Skeletal muscle tissue (tissue), 4 donors: ENCODE measurements around the gene BRD7. TPM values are rescaled to one million over a fixed set of nuclear protein-coding genes. Genes with fewer than 3 reads are reported as not detected.

Experiments used
- H3K27ac ChIP-seq: one replicate; pipeline ENCODE4 v1.7.0; 2013; ENCODE audit warnings: mild to moderate bottlenecking, low read depth, low read length, inconsistent platforms
- H3K27me3 ChIP-seq, 3 donors: one replicate each; pipeline ENCODE4 v1.7.0; 2013; ENCODE audit warnings: low read length in 3 of 3; ENCODE audit not compliant: control insufficient read depth in 3 of 3, insufficient read depth in 3 of 3
- H3K36me3 ChIP-seq, 3 donors: one replicate each; pipeline ENCODE4 v1.7.0; 2013; ENCODE audit warnings: low read length in 3 of 3; ENCODE audit not compliant: control insufficient read depth in 3 of 3, insufficient read depth in 3 of 3
- H3K4me1 ChIP-seq, 3 donors: one replicate each; pipeline ENCODE4 v1.7.0; 2013; ENCODE audit warnings: low read length in 3 of 3, mild to moderate bottlenecking in 3 of 3; ENCODE audit not compliant: control insufficient read depth in 3 of 3, insufficient read depth in 3 of 3
- H3K4me3 ChIP-seq, 3 donors: one replicate each; pipeline ENCODE4 v1.7.0; 2013; ENCODE audit warnings: low read length in 3 of 3
- H3K9ac ChIP-seq, 3 donors: one replicate each; pipeline ENCODE4 v1.7.0; 2013; ENCODE audit warnings: low read length in 3 of 3, mild to moderate bottlenecking in 3 of 3, moderate library complexity in 2 of 3, low read depth in 1 of 3
- H3K9me3 ChIP-seq, 3 donors: one replicate each; pipeline ENCODE4 v1.7.0; 2013; ENCODE audit warnings: low read length in 3 of 3; ENCODE audit not compliant: control insufficient read depth in 3 of 3
- total RNA-seq: library from RNA; depleted of rRNA; stranded (reverse); fragments of >200 nt; gene quantifications from one replicate; pipeline ENCODE4 v1.2.3, GENCODE V29; 2014
- donor health status: Osteomylitis.

Gene BRD7
- total RNA-seq, 1 donor from 2014 or later, result 32.9 TPM

GRCh38 chr16:50275098-50275415, 93.7 kb downstream of the BRD7 start:
- peak overlapping the region; percentile 40 for H3K27ac ChIP-seq

GRCh38 chr16:50274326-50275097, 94.3 kb downstream of the BRD7 start:
- no peaks in the 10 kb centered on the region for H3K36me3 ChIP-seq
- no peaks in the 10 kb centered on the region for H3K27me3 ChIP-seq
- H3K4me3 ChIP-seq, result peak overlapping the region; percentile 13 to 43 (median 35)
- H3K9me3 ChIP-seq, result no peaks in the 10 kb centered on the region
- H3K27ac ChIP-seq, result peak overlapping the region; percentile 40
- peaks cover 2 to 24% (median 4%) of the 10 kb centered on the region in 3 donors for H3K4me1 ChIP-seq
- peak overlapping the region in 2 of 3 donors; percentile 25 to 45 for H3K9ac ChIP-seq

More at GRCh38 chr16:50275098-50275415, 93.7 kb downstream of the BRD7 start:
- Histone ChIP-seq H3K9me3 (no peaks in the 10 kb centered on the region), H3K27me3 (no peaks in the 10 kb centered on the region), H3K9ac (peak overlapping the region in 1 of 3 donors; percentile 45), H3K36me3 (no peaks in the 10 kb centered on the region), H3K4me3 (peak overlapping the region; percentile 13 to 43 (median 35)), H3K4me1 (peaks cover 2 to 24% (median 4%) of the 10 kb centered on the region in 3 donors)

DNA sequence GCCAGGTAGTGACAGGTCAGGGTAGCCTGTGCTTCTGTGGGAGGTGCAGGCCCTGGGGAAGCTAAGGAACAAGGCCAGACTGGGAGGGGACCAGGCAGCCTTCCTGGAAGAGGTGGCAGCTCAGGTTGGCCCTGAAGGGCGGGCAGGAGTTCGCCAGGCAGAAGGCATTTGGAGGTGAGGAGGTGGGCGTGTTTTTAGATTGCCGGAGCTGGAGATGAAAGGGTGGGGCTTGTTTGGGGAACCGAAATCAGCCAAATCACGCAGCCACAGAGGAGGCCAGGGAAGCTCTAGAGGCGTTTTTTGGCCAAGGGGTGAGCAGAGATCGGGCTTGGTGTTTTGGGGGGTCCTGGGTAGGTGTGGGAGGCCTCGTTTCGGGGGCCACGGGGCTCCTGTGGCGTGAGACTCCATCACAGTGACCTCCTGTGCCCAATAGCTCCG, 94.9 kb downstream of the BRD7 start:
- Histone ChIP-seq H3K27me3 (no peaks in the 10 kb centered on the region), H3K4me1 (peaks cover 2 to 24% (median 4%) of the 10 kb centered on the region in 3 donors), H3K9ac (no peak overlapping the region), H3K4me3 (peak overlapping the region in 2 of 3 donors; percentile 34 to 43), H3K36me3 (no peaks in the 10 kb centered on the region), H3K27ac (peak overlapping the region; percentile 25), H3K9me3 (no peaks in the 10 kb centered on the region)

DNA sequence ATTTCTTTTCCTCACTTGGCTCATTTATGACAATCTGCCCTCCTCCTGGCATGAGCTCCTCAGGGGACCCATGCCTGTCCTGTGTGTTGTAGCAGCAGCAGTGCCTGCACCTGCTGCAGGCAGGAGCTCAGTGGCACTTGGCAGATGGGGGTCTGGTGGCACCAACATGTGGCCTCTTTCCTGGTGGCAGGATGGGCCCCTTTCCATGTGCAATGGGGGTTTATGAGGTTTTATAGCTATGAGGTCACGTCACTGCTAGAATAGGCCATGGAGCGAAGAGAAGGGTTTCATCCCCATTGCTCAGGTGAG, 95.5 kb downstream of the BRD7 start:
- Histone ChIP-seq H3K27me3 (no peaks in the 10 kb centered on the region), H3K9ac (no peak overlapping the region), H3K4me3 (no peak overlapping the region), H3K9me3 (no peaks in the 10 kb centered on the region), H3K36me3 (no peaks in the 10 kb centered on the region), H3K27ac (no peak overlapping the region), H3K4me1 (peaks cover 2 to 24% (median 4%) of the 10 kb centered on the region in 3 donors)

GRCh38 chr16:50272687-50273381, 96.0 kb downstream of the BRD7 start:
- H3K27ac ChIP-seq, result no peak overlapping the region
- no peaks in the 10 kb centered on the region for H3K27me3 ChIP-seq
- no peaks in the 10 kb centered on the region for H3K36me3 ChIP-seq
- peak overlapping the region in 1 of 3 donors; percentile 25 for H3K9ac ChIP-seq
- H3K4me1 ChIP-seq, result peaks cover 2 to 24% (median 4%) of the 10 kb centered on the region in 3 donors
- no peaks in the 10 kb centered on the region for H3K9me3 ChIP-seq
- H3K4me3 ChIP-seq, result no peak overlapping the region

- no peak overlapping the region for H3K9ac ChIP-seq
- H3K4me3 ChIP-seq, result no peak overlapping the region
- no peaks in the 10 kb centered on the region for H3K27me3 ChIP-seq
- H3K4me1 ChIP-seq, result peaks cover 2 to 26% (median 4%) of the 10 kb centered on the region in 3 donors
- no peaks in the 10 kb centered on the region for H3K36me3 ChIP-seq
- H3K9me3 ChIP-seq, result no peaks in the 10 kb centered on the region
- H3K27ac ChIP-seq, result no peak overlapping the region
Measured at GRCh38 chr16:50272111-50272571, 96.6 kb downstream of the BRD7 start.

DNA sequence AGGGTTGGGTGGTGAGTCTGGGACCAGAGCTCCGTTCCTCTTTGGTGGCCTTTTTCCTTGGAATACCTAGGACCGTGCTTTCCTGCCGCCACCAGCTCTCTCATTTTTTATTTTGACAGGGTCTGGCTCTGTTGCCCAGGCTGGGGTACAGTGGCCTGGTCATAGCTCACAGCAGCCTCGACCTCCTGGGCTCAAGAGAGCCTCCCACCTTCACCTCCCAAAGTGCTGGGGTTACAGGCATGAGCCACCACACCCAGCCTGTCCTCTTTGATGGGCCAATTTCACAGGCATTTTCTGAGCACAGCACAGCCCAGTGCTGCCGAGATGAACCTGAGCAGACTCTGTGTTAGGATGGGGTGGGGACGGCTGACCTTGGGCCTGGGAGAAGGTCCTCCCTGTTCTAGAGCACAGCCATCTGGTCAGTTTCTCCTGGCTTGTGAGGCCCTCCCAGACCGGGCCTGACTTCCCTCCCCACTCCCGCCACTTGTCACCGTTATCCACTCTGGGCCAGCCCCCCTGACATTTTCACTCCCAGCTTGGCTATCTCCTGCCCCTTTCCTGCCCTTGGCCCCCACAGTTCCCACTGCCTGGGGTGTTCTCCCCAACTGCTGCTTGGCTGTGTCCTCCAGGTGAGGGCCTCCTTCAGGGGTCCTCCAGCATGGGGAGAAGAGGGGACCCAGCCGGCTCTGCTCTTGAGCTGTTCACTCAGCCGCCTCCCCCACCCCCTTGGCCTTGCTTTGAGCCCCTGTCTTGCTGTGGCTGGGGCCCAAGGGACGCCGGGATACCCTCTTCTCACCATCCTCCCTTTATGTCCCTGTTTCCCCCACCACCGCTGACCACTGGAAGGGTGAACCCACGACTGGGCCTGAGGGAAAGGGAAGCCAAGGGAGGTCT, 97.4 kb downstream of the BRD7 start:
- Histone ChIP-seq H3K9me3 (no peaks in the 10 kb centered on the region), H3K4me3 (no peak overlapping the region), H3K27ac (no peak overlapping the region), H3K36me3 (no peaks in the 10 kb centered on the region), H3K27me3 (peaks cover 0 to 4% (median 0%) of the 10 kb centered on the region in 3 donors), H3K4me1 (peaks cover 4 to 26% (median 8%) of the 10 kb centered on the region in 3 donors), H3K9ac (no peak overlapping the region)

GRCh38 chr16:50270510-50271147, 98.2 kb downstream of the BRD7 start:
- no peak overlapping the region for H3K9ac ChIP-seq
- peaks cover 0 to 4% (median 0%) of the 10 kb centered on the region in 3 donors for H3K27me3 ChIP-seq
- no peak overlapping the region for H3K27ac ChIP-seq
- no peaks in the 10 kb centered on the region for H3K9me3 ChIP-seq
- no peak overlapping the region for H3K4me3 ChIP-seq
- H3K4me1 ChIP-seq, result peaks cover 4 to 26% (median 15%) of the 10 kb centered on the region in 3 donors
- H3K36me3 ChIP-seq, result no peaks in the 10 kb centered on the region

- Histone ChIP-seq H3K9ac (no peak overlapping the region), H3K9me3 (no peaks in the 10 kb centered on the region), H3K4me3 (no peak overlapping the region), H3K27ac (no peak overlapping the region), H3K36me3 (no peaks in the 10 kb centered on the region), H3K27me3 (peaks cover 0 to 4% (median 0%) of the 10 kb centered on the region in 3 donors), H3K4me1 (peaks cover 4 to 25% (median 18%) of the 10 kb centered on the region in 3 donors)
Measured at GRCh38 chr16:50269769-50270509, 98.8 kb downstream of the BRD7 start.
